Thoracic aorta (tissue), 2 donors: Measurements from ENCODE around the gene UQCC5. TPM values are rescaled to one million over a fixed set of nuclear protein-coding genes. Genes with fewer than 3 reads are reported as not detected.

Experiments
- ATAC-seq: fragments of 150-250 bp; one replicate; pipeline ENCODE4 v1.8.0; 2017; ENCODE audit warnings: low read depth; ENCODE audit not compliant: insufficient number of reproducible peaks, low FRiP score
- DNase-seq: peaks from one replicate; pipeline ENCODE4 v3.0.0-alpha.2; 2020; ENCODE audit warnings: low spot score
- H3K27ac ChIP-seq, 2 donors: fragments of 200-600 bp; sonication (generic); 1 replicate in 1 of 2; 2 replicates in 1 of 2; pipeline ENCODE4 v1.5.1; 2016; ENCODE audit warnings: mild to moderate bottlenecking in 2 of 2, moderate library complexity in 2 of 2
- H3K27me3 ChIP-seq: fragments of 200-600 bp; sonication (generic); replicated peaks from 2 replicates; pipeline ENCODE4 v1.6.0; 2016; ENCODE audit warnings: mild to moderate bottlenecking; ENCODE audit not compliant: insufficient read depth
- H3K36me3 ChIP-seq: fragments of 200-600 bp; sonication (generic); one replicate; pipeline ENCODE4 v1.5.1; 2016
- H3K4me1 ChIP-seq, 2 donors: fragments of 200-600 bp; sonication (generic); 1 replicate in 1 of 2; 2 replicates in 1 of 2; pipeline versions ENCODE4 v1.5.1 to v1.6.0; 2016; ENCODE audit warnings: low read depth in 2 of 2, mild to moderate bottlenecking in 1 of 2; ENCODE audit not compliant: control insufficient read depth in 1 of 2
- H3K4me3 ChIP-seq: fragments of 200-600 bp; sonication (generic); 2 replicates; pipeline ENCODE4 v1.5.1; 2016; ENCODE audit warnings: mild to moderate bottlenecking
- H3K9me3 ChIP-seq: fragments of 200-600 bp; sonication (generic); 2 replicates; pipeline ENCODE4 v1.5.1; 2016
- total RNA-seq, 2 donors: library from RNA; depleted of rRNA; stranded (reverse); fragments of >200 nt; gene quantifications; one replicate each; pipeline versions ENCODE4 v1.1.0 to v1.2.3, GENCODE V29; 2016
- TF ChIP-seq, protein P1 (sequence below): fragments of 200-600 bp; sonication (generic); IDR thresholded peaks from one replicate; pipeline ENCODE4 v1.5.1; 2019; ENCODE audit warnings: antibody characterized with exemption

UQCC5 gene
- total RNA-seq, 2 donors from 2014 or later = 0.95 to 8.7 TPM

DNA sequence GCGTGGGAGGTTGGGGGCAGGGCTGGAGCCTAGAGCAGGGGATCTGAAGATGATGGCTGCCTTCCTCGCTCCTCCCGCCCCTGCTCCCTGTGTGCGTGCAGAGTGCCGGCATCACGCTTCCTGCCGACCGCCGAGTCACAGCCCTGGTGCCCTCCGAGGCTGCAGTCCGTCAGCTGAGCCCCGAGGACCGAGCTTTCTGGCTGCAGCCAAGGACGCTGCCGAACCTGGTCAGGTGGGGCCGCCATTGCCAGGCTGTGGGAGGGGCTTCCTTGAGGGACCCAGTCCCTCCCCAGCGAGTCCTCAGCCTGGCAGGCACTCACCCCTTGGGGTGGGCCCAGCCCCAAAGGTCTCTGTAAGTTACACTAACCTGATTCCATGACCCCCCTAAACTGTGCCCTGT is 23.7 kb upstream of the UQCC5 start:
- Histone ChIP-seq H3K9me3 (no peaks in the 10 kb centered on the region), H3K27ac (no peak overlapping the region), H3K27me3 (no peaks in the 10 kb centered on the region), H3K36me3 (no peaks in the 10 kb centered on the region), H3K4me1 (no peaks in the 10 kb centered on the region), H3K4me3 (no peak overlapping the region)
- TF ChIP-seq, protein P1, sequence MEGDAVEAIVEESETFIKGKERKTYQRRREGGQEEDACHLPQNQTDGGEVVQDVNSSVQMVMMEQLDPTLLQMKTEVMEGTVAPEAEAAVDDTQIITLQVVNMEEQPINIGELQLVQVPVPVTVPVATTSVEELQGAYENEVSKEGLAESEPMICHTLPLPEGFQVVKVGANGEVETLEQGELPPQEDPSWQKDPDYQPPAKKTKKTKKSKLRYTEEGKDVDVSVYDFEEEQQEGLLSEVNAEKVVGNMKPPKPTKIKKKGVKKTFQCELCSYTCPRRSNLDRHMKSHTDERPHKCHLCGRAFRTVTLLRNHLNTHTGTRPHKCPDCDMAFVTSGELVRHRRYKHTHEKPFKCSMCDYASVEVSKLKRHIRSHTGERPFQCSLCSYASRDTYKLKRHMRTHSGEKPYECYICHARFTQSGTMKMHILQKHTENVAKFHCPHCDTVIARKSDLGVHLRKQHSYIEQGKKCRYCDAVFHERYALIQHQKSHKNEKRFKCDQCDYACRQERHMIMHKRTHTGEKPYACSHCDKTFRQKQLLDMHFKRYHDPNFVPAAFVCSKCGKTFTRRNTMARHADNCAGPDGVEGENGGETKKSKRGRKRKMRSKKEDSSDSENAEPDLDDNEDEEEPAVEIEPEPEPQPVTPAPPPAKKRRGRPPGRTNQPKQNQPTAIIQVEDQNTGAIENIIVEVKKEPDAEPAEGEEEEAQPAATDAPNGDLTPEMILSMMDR = no peak
- DNase-seq = no peak
- ATAC-seq = no peak

DNA sequence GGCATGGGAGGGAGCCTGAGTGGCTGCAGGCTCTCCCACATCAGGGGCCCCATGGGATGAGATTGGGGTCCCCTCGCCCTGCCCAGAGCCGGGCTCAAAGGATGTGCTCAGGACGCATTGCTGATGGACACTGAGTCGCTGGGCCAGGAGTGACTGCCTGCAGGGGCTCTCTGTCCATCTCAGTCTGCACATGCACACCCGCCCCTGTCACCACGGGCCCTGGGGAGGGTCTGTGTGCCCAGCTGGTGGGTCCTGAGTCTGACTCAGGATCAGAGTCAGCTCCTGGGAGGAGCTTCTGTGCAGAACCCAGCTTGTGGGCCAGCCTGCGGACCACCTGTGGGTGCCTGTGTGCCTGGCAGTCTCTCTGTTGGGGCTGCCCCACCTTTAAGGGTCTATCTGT is 23.1 kb upstream of the UQCC5 start:
- ATAC-seq (no peak), DNase-seq (no peak)
- Histone ChIP-seq H3K27ac (no peak overlapping the region), H3K36me3 (no peaks in the 10 kb centered on the region), H3K4me1 (no peaks in the 10 kb centered on the region), H3K9me3 (no peaks in the 10 kb centered on the region), H3K4me3 (no peak overlapping the region), H3K27me3 (no peaks in the 10 kb centered on the region)
- TF ChIP-seq, protein P1 = no peak

DNA sequence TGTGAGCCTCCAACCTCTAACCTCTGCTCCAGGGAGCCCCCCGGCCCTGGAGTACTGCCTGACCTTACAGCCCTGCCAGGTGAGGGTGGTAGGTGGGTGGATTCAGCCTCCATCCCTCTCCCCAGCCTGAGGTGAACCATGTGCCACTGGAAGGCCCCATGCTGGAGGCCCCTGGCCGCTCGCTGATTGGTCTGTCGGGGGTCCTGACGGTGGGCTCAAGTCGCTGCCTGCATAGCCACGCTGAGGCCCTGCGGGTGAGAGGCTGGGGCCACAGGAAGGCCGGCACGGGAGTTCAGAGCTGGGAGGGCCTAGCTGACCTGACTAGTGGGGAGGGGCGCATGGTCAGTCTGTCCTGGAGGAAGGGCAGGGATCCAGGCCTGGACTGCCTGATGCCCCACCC is 21.8 kb upstream of the UQCC5 start:
- DNase-seq (no peak), ATAC-seq (no peak)
- H3K9me3 ChIP-seq = no peaks in the 10 kb centered on the region
- TF ChIP-seq, protein P1 = no peak
- H3K27ac ChIP-seq = no peak overlapping the region
- no peaks in the 10 kb centered on the region for H3K4me1 ChIP-seq
- no peaks in the 10 kb centered on the region for H3K27me3 ChIP-seq
- H3K4me3 ChIP-seq = no peak overlapping the region
- H3K36me3 ChIP-seq = no peaks in the 10 kb centered on the region

DNA sequence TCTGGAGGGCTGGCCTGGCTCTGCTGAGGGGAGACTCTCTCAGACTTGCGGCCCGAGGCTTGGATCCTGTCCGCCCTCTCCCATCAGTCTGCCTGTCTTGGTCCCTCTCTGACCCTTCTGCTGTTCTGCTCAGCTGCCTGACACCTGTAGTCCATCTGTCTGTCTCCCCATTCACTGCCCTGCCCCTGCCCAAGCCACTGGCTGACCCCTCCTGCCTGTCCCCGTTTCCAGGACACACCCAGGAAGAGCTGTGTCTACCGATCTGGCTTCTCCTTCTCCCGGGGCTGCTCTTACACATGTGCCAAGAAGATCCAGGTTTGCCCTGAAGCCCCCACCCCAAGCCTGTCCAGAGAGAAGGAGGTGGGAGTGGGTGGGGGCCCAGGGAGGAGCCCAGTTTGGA is 21.2 kb upstream of the UQCC5 start:
- no peak overlapping the region for H3K27ac ChIP-seq
- no peak overlapping the region for H3K4me3 ChIP-seq
- no peaks in the 10 kb centered on the region for H3K4me1 ChIP-seq
- TF ChIP-seq, protein P1 = no peak
- H3K27me3 ChIP-seq = no peaks in the 10 kb centered on the region
- H3K36me3 ChIP-seq = no peaks in the 10 kb centered on the region
- no peaks in the 10 kb centered on the region for H3K9me3 ChIP-seq
- no peak for ATAC-seq
- no peak for DNase-seq

DNA sequence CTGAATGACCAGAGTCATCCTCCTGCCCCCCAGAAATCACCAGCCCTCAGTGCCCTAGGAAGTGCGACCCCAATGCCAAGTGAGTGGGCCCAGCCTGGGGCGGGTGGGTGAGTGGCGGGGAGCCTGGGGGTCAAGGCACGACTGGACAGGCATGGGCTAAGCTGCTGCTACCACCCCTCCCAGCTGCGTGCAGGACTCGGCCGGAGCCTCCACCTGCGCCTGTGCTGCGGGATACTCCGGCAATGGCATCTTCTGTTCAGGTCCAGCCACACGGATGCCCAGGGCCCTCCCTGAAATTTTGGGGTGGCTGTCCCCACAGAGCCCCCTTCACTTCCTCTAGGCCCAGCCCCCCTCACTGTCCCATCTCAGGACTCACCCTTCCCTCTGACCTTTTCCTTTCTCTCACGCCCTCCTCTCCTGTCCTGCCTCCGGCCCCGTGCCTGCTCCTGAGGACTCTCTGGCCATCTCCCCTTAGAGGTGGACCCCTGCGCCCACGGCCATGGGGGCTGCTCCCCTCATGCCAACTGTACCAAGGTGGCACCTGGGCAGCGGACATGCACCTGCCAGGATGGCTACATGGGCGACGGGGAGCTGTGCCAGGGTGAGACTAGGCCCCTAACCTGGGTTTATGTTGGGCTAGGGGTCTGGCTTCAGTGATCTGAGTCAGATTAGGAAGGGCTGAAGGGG is 19.8 kb upstream of the UQCC5 start:
- Histone ChIP-seq H3K4me1 (no peaks in the 10 kb centered on the region), H3K27ac (no peak overlapping the region), H3K27me3 (no peaks in the 10 kb centered on the region), H3K9me3 (no peaks in the 10 kb centered on the region), H3K4me3 (no peak overlapping the region), H3K36me3 (no peaks in the 10 kb centered on the region)
- DNase-seq (no peak), ATAC-seq (no peak)
- TF ChIP-seq, protein P1 = no peak
